Measurements from ENCODE around the gene MED16.

DNA sequence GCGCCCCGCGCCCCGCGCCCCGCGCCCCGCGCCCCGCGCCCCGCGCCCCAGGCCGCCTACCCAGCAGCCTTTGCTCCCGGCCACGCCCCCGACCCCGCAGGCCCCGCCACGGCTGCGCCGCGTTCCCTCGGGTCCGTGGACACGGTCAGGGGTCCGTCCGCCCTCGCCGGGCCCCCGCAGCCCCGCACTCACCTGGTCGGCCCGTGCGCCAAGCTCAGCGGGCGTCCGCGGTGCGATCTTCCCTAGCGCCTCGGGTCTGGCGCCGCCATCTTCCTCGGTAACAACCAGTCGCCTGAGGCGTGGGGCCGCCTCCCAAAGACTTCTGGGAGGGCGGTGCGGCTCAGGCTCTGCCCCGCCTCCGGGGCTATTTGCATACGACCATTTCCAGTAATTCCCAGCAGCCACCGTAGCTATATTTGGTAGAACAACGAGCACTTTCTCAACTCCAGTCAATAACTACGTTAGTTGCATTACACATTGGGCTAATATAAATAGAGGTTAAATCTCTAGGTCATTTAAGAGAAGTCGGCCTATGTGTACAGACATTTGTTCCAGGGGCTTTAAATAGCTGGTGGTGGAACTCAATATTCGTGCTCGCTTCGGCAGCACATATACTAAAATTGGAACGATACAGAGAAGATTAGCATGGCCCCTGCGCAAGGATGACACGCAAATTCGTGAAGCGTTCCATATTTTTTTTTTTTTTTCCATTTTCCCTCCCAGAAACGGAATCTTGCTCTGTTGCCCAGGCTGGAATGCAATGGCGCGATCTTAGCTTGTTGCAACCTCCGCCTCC, at the start of gene MED16, which contains the start of gene RNU6-9:
- TF ChIP-seq POLR2A (IDR thresholded peaks at IDR 0.05; ENCODE audit: low read depth, low read length) (no peak), POLR2AphosphoS5 (IDR thresholded peaks at IDR 0.05; ENCODE audit: low read depth, low read length) (0 out of 2 replicates have a peak, but pooled peaks have one; percentile 51), TAF1 (IDR thresholded peaks at IDR 0.05; ENCODE audit: low read depth, low read length) (0 out of 2 replicates have a peak, but pooled peaks have one; percentile 48), PAX5 (IDR thresholded peaks at IDR 0.05; ENCODE audit: insufficient read depth, low read length, severe bottlenecking) (no peak), SPI1 (IDR thresholded peaks at IDR 0.05; ENCODE audit: low read depth, low read length) (no peak), POU2F2 (IDR thresholded peaks at IDR 0.05; ENCODE audit: low read depth, low read length) (peak; percentile 99)

Data from GM12891 (cell line).